ELF-1 (cell line): ENCODE results near the gene CELF2.
A peak's percentile ranks its signal among the peaks of the same experiment; 100 is the strongest.

Experiments used
- DNase-seq: peaks from one replicate; pipeline ENCODE4 v3.0.0-alpha.2; 2016; ENCODE audit warnings: low read depth, low spot score

The CELF2 gene

DNA sequence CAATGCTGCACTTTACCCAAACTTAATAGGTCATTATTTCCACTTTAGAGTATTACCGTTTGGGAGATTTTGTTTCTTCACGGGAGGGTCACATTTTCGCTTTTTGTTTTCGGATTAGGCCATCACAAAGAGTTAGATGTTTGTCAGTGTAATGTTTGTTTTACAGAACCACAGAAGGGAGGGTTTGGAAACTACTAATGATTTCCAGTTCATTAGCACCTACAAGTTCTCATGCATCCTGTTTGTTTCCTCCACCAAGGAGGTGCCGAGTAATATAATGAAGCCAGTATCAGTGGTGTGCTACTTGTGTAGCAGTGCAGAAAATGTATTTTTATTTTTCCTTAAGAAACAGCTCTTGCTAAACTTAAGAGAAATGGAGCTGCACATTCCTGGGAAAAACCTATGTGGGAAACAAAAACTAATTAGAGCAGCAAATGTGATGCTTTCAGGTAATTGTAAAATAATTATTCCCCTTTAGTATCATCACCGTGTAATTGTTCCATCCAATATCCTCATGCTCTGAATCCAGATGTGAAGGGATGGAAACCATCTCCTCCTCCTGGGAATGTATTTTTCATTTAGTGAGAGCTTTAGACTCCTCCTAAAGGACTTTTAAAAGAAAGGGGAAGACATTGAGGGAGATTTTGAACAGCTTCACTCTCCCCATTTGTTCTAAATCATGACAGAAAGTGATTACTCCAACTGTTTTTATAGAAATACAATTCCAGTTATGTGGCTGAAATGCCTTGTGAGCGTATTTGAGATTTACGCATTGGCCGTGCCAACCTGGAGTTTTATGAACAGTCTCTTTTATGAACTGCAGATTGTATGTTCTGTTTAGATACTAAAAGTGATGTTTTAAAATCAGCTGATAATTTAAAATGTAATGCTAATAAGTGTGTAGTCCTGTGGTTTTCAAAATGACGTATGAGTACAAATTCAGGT, 5.6 kb downstream of the CELF2 start:
- no peak for DNase-seq

- no peak for DNase-seq
These were observed 6.9 kb downstream of the CELF2 start for GRCh38 chr10:11024596-11024995.

GRCh38 chr10:11025978-11026377, 8.3 kb downstream of the CELF2 start:
- no peak for DNase-seq

DNA sequence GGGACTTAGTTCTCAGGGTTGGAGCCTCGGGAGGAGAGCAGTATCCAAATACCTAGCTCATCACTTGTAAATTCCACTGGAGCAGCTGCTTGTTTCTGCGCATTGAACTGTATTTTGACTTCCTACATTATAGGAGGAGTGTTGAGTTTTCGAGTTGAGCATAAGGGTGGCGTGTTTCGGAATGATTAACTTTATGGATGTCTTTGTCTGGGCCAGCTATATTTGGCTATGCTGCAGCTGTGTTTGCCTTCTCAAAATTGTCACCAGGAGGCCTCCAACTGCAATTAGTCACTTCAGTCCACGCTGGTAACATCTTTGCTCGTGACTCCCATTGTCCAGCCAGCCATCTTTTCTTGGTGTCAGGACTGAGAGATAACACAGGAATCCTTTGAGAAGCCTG, 9.1 kb downstream of the CELF2 start:
- DNase-seq, result no peak

DNA sequence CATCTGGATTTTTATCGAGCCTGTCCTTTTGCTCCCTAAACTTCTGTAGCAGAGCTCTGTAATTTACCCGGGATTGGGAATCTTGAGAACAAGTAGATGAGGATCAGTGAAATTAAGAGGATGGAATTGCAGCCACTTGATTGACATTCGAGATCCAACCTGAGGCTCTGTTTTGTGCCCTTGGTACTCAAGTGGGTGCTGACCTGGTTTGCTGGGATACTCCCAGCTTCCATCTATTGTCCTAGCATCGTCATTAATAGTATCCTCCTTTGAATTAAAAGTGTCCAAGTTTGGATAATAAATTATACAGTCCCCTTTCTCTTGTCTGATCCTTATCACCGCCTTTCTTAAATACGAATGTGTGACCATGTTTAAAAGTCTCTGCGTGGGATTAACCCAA, 17.1 kb downstream of the CELF2 start:
- DNase-seq, result no peak

- peak; percentile 42 for DNase-seq
These were observed 17.8 kb downstream of the CELF2 start for GRCh38 chr10:11035301-11035991.

DNA sequence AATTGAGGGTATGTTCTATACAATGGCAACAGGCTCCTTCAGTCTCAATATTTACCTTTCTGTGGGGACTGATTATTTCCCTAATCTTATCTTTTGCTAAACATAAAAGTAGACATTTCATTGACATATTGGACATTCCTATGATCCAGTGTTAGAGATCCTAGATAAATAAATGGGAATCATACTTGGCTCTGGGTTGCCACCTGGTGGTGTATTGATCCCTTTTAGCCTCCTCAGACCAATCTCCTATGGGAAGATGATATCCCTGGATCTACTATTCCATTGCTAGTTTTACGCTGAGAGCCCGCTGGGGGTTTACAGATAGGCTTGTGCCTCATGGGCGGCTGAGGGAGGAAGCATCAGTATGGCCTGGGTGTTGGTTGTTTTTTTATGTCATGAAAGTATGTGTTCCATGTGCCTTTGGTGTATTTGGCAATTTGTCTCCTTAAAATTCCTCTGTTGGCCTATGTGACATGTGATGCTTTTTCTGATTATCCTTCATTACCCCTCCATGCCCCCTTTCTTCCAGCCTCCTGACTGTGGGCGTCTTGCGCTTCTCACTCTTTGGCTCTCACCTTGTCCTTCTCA, 18.8 kb downstream of the CELF2 start:
- DNase-seq, result peak; percentile 27

DNA sequence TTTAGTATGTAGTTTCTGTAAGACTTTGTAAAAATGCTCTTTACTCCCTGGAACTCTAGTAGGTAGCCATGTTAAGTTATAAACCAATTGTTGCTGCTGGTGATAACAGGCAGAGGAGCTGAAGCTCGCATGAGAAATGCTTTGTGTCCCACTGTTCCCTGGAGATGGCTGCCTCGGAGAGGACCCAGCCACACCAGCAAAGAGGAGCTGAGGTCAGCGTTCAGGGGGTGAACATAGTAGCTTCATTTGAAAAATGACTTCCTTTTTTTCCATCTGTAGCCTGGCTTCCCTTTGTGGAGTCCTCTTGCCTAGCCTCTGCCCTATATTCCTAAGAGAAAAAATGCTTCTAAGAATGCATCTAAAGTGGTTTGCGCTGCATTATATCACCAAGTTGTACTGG, 20.3 kb downstream of the CELF2 start:
- no peak for DNase-seq

DNA sequence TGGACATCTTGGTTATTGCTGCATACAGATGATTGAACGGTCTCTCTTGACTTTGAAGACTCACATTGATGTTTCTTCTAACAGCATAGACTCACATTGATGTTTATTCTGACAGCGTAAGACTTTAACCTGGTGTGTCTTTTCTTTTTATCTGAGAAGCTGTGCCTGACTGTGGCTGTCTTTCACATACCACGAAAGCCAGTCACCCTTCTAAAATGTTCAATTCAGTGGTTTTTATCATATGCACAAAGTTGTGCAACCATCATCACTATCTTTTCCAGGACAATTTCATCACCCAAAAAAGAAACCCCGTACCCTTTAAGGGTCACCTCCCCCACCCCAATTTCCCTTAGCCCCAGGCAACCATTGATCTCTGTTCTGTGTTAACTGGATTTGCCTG, 24.7 kb downstream of the CELF2 start:
- no peak for DNase-seq

DNA sequence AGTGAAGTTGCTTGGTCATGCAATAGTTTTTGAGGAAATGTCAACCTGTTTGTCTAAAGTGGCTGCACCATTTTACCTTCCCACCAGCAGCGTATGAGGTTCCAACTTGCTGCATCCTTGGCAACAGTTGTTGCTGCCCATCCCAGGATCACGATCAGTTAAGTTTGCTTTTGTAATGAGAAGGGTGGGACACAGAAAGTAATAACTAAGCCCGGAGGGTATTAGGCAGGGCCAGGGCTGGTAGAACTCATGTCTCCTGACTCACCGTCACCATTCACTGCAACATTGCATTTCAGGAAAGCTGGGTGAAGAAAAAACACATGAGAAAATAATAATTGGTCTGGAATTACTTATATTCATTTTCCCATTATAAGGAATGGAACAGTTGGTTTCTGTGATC, 25.4 kb downstream of the CELF2 start:
- DNase-seq, result no peak

DNA sequence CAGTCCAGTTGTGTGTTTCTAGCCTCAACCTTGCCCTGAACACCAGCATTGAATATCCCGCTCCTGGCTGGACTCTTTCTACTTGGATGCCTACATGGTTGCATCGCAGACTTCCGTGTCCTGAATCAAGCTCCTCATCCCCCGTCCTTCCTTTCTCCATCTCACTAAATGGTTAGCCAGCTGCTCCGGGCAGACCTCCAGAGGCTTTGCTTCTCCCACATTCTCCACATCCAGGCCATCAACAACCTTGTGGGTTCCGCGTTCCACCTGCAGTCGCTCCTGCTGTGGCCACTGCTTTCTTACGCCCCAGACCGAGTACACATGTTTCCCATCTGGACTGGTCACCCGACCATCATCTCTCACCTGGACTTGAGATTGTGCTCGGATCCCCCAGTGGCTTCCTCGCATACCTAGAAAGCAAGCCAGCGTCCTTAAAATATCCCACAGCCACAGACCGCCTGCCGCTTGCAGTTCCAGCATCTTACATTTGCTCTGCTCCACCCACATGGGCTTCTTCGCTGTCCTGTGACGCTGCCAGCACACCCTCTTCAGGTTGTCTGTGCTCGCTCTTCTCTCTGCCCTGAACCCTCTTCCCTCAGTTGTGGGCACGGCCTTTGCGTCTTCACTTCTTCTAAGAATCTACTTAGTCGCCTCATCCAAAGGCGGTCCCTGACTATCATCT, 25.9 kb downstream of the CELF2 start:
- DNase-seq, result no peak

GRCh38 chr10:11045487-11045886, 27.8 kb downstream of the CELF2 start:
- DNase-seq, result no peak

- DNase-seq, result no peak
These were observed 28.5 kb downstream of the CELF2 start for GRCh38 chr10:11045995-11046775.

- DNase-seq, result no peak
These were observed 29.1 kb downstream of the CELF2 start for GRCh38 chr10:11046776-11047160.

- no peak for DNase-seq
These were observed 31.1 kb downstream of the CELF2 start for GRCh38 chr10:11048707-11049278.

DNA sequence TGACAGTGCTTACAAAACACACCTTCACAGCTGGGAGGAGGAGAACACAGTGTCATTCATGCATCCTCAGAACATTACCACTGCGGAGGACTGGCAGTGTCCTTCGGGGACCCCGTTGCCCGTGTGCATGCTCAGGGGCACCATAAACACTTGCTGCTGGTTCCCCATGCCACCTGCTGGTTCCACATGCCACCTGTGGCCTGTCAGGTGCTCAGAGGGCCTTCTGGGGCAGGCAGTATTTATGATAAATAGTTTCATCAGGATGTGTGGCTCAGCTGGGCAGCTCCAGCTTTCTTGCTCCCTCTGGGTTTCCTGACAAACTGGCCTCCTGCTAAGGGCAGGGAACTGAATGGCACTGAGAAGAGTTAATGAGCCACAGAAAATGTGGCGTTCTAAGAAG, 32.1 kb downstream of the CELF2 start:
- no peak for DNase-seq

DNA sequence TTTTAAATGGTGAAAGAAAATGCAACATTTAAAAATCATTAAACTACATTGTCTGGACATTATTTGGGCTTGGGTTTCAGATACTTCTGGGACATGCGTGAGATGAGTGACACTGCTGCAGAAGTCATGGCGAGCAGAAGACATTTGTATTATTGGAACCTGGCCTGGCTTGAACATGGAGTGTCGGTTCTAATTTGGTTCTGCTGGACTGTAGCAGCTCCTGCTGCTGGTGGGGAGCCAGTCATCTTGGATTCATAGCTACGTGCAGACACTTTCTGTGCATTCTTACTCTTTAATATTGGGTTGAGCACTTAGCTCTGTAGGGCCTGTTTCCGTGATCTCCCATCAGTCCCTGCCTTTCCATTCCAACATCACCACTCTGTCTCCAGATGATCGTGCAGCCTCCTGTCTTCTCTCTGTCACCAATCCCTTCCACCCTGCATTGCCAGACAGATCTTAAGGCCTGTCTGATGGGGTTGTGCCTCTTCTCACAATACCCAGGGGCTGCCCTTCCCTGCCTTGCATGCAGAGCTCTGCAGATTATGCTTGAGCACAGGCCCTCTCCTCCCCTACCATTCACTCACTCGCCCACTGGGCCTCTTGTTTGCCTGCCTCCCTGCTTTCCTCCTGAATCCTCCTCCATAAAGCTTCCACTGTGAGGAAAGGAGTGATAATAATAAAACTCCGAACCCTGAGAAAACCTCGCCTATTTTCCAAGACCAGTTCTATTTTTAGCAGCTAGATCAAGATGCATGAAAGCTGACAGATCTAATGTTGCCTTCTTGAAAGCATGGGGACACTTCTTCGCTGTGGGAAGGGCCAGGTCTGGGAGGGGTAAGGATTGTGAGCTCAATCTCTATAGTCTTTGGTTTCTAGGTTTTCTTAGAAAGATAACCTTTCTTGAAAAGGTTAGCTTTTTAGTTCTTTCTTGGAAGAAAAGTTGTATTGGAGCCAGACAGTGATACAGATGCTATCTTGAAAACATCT, 32.9 kb downstream of the CELF2 start:
- DNase-seq, result no peak

DNA sequence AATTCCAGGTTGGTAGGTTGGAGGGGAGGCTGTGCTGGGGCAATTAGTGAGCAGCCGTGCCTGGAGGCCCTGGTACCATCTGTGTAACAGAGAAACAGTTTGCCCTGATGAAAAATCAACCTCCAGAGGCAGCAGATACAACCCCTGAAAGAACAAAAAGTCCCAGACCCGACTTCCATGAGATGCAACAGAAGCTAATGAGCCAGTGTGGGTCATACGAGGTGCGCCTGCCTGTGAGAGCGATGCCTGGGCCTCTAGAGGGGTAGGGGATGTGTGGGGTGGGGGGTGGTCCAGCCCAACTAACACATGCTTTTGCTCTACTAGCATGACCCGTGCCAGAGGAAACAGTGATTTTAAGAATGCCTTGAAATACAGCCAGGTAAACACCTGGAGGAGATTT, 39.3 kb downstream of the CELF2 start:
- DNase-seq, result no peak

DNA sequence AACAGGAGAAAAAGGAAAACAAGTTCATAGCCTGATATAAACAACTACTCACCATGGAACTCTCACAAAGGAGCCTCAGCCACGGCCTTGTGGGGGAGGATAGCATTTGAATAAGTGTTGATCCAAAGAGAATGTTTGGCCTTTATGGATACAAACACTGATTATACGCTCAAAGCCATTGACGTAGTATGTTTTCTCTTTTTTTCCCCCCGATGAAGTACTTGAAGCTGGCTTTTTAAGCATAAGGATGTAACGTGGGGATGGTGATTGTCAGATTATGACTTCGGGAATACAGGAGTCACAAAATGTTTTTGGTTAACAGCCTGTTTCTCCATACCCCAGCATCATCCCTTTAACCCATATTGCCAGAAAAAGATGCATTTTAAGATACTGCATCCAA, 39.8 kb downstream of the CELF2 start:
- DNase-seq, result no peak

DNA sequence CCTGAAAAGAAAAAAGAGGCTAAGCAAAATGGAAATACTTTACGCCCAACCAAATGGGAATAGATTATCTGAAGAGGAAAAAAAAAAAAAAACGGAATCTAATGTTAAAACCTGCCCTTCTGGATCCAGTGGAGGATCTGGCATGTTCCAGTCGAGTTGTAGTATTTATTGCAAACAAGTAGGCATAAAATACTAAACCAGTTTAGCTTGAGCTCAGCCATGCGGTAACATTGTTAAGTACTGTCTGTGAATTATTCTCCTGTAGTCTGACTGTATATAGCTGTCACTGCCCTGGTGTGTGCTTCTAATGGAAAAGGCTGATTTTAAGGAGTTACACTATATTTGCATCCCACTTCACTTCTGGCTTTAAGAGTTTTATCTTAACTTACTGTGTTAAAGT, 40.3 kb downstream of the CELF2 start:
- DNase-seq, result no peak
